GM13977 (cell line): ENCODE data around the gene TMED9.

Source experiments
- DNase-seq: peaks from one replicate; pipeline ENCODE4 v3.0.0; 2012; ENCODE audit warnings: low spot score
- CTCF ChIP-seq: IDR thresholded peaks from 2 replicates; pipeline ENCODE4 v1.5.1; 2012; ENCODE audit warnings: mild to moderate bottlenecking, control low read depth; ENCODE audit not compliant: insufficient read depth; ENCODE audit errors: extremely low read depth, missing control alignments
- in situ Hi-C: fragments of 300-500 bp; cut with MboI; formaldehyde crosslinking; loops from one replicate; pipeline ENCODE4 v1.12.0; 2022; ENCODE audit warnings: low sequenced_read_pairs, low pct_unique_long_range_greater_than_20kb, mixed read lengths, inconsistent platforms; ENCODE audit not compliant: unreplicated experiment

The TMED9 gene

GRCh38 chr5:177592010-177592834 lies at the start of gene TMED9:
TMED9 (plus strand) TSS chr5:177592203; CDS start chr5:177592215, 12 bp downstream.
- peak; percentile 92 for DNase-seq
- in situ Hi-C loops: no loop called here
- TF ChIP-seq CTCF: peak; percentile 4

- in situ Hi-C loops: no loop called here
- TF ChIP-seq CTCF: no peak
- no peak for DNase-seq
Measured at GRCh38 chr5:177542816-177543465, 49.1 kb upstream of the TMED9 start.

- no peak for DNase-seq
- in situ Hi-C loops: no loop called here
- TF ChIP-seq CTCF: no peak
Measured at GRCh38 chr5:177545487-177546257, 46.3 kb upstream of the TMED9 start.

- no peak for DNase-seq
- in situ Hi-C loops: no loop called here
- TF ChIP-seq CTCF: no peak
Measured at GRCh38 chr5:177546258-177546741, 45.7 kb upstream of the TMED9 start.

GRCh38 chr5:177547736-177548135 lies 44.3 kb upstream of the TMED9 start:
- in situ Hi-C loops: no loop called here
- TF ChIP-seq CTCF: no peak
- DNase-seq: no peak

GRCh38 chr5:177548495-177548894 lies 43.5 kb upstream of the TMED9 start:
- no peak for DNase-seq
- TF ChIP-seq CTCF: no peak

More at GRCh38 chr5:177548495-177548894, 43.5 kb upstream of the TMED9 start:
- in situ Hi-C loops: no loop called here
